GM23338 (cell line): ENCODE data around the gene CYYR1. TPM values are rescaled to one million over a fixed set of nuclear protein-coding genes. Genes with fewer than 3 reads are reported as not detected.

Source experiments
- ATAC-seq: fragments of 200-7000 bp; cut with Tn5 transposase; 3 replicates; pipeline ENCODE4 v1.9.1; 2020
- DNase-seq: peaks from one replicate; pipeline ENCODE4 v3.0.0-alpha.2; 2015; ENCODE audit warnings: low spot score
- H2AFZ ChIP-seq: fragments of 200-600 bp; sonication (generic); 2 replicates; pipeline ENCODE4 v1.8.0; 2016; ENCODE audit warnings: antibody characterized with exemption, mild to moderate bottlenecking, moderate library complexity
- H3F3A ChIP-seq: fragments of 200-600 bp; sonication (generic); replicated peaks from 2 replicates; pipeline ENCODE4 v1.8.0; 2017; ENCODE audit warnings: antibody characterized with exemption, mixed run types, low read depth
- H3K27ac ChIP-seq: fragments of 200-600 bp; sonication (generic); 2 replicates; pipeline ENCODE4 v1.6.1; 2016; ENCODE audit warnings: low read depth
- H3K27me3 ChIP-seq: fragments of 200-600 bp; sonication (generic); 2 replicates; pipeline ENCODE4 v1.8.0; 2016; ENCODE audit warnings: mild to moderate bottlenecking, mixed run types, moderate library complexity; ENCODE audit not compliant: insufficient read depth
- H3K36me3 ChIP-seq: fragments of 200-600 bp; sonication (generic); 2 replicates; pipeline ENCODE4 v1.8.0; 2016; ENCODE audit warnings: mild to moderate bottlenecking; ENCODE audit not compliant: insufficient read depth
- H3K4me1 ChIP-seq: fragments of 200-600 bp; sonication (generic); 2 replicates; pipeline ENCODE4 v1.8.0; 2016; ENCODE audit warnings: mild to moderate bottlenecking, moderate library complexity; ENCODE audit not compliant: insufficient read depth
- H3K4me2 ChIP-seq: fragments of 200-600 bp; sonication (generic); 2 replicates; pipeline ENCODE4 v1.7.1; 2017; ENCODE audit warnings: mixed run types
- H3K4me3 ChIP-seq: fragments of 200-600 bp; sonication (generic); 2 replicates; pipeline ENCODE4 v1.6.1; 2016; ENCODE audit warnings: mixed run types
- H3K79me2 ChIP-seq: fragments of 200-600 bp; sonication (generic); replicated peaks from 2 replicates; pipeline ENCODE4 v1.8.0; 2017; ENCODE audit warnings: mild to moderate bottlenecking; ENCODE audit not compliant: insufficient read depth
- H3K9me2 ChIP-seq: fragments of 200-600 bp; sonication (generic); 2 replicates; pipeline ENCODE4 v1.8.0; 2017; ENCODE audit not compliant: insufficient read depth
- H4K20me1 ChIP-seq: fragments of 200-600 bp; sonication (generic); replicated peaks from 2 replicates; pipeline ENCODE4 v1.8.0; 2017; ENCODE audit warnings: mild to moderate bottlenecking; ENCODE audit not compliant: insufficient read depth
- H3K27ac Mint-ChIP-seq: 2 replicates; pipeline ENCODE4 v1.8.0; 2020; ENCODE audit warnings: inconsistent platforms, mild to moderate bottlenecking, moderate library complexity, mixed read lengths
- H3K27me3 Mint-ChIP-seq: 3 replicates; pipeline ENCODE4 v1.8.0; 2022; ENCODE audit warnings: low read depth, mild to moderate bottlenecking, moderate library complexity, mixed read lengths, inconsistent platforms; ENCODE audit not compliant: insufficient read depth, poor library complexity
- H3K36me3 Mint-ChIP-seq: 3 replicates; pipeline ENCODE4 v1.8.0; 2021; ENCODE audit warnings: low read depth, mild to moderate bottlenecking, inconsistent platforms, moderate library complexity, mixed read lengths
- H3K4me1 Mint-ChIP-seq: 3 replicates; pipeline ENCODE4 v1.8.0; 2020; ENCODE audit warnings: mild to moderate bottlenecking, inconsistent platforms, mixed read lengths
- H3K4me3 Mint-ChIP-seq: 3 replicates; pipeline ENCODE4 v1.8.0; 2021; ENCODE audit warnings: moderate library complexity, mild to moderate bottlenecking, inconsistent platforms, mixed read lengths
- H3K9me3 Mint-ChIP-seq: 3 replicates; pipeline ENCODE4 v1.8.0; 2020; ENCODE audit warnings: moderate library complexity, mild to moderate bottlenecking, inconsistent platforms, mixed read lengths
- CTCF ChIP-seq, 2 experiments: fragments of 200-600 bp in 1 of 2; sonication (generic) in 1 of 2; conservative IDR thresholded peaks; 2 replicates each; pipeline versions ENCODE4 v1.5.1 to v1.6.1; 2016 to 2017; ENCODE audit warnings: antibody characterized with exemption in 2 of 2, low read depth in 2 of 2, mild to moderate bottlenecking in 2 of 2, moderate library complexity in 1 of 2
- EZH2 ChIP-seq: fragments of 200-600 bp; sonication (generic); IDR thresholded peaks from one replicate; pipeline ENCODE4 v1.8.0; 2017; ENCODE audit warnings: antibody characterized with exemption, mild to moderate bottlenecking, low read depth; ENCODE audit not compliant: unreplicated experiment
- JUNB ChIP-seq: IDR thresholded peaks from one replicate; pipeline ENCODE4 v1.6.1; 2016; ENCODE audit warnings: antibody characterized with exemption; ENCODE audit not compliant: unreplicated experiment
- POLR2AphosphoS5 ChIP-seq: IDR thresholded peaks from 2 replicates; pipeline ENCODE4 v1.6.1; 2016; ENCODE audit warnings: antibody characterized with exemption, low read depth
- REST ChIP-seq: IDR thresholded peaks from one replicate; pipeline ENCODE4 v1.6.1; 2018; ENCODE audit warnings: antibody characterized with exemption; ENCODE audit not compliant: unreplicated experiment
- STAT1 ChIP-seq: IDR thresholded peaks from one replicate; pipeline ENCODE4 v1.6.1; 2016; ENCODE audit warnings: antibody characterized with exemption; ENCODE audit not compliant: unreplicated experiment
- ZNF114 ChIP-seq: fragments of 250-450 bp; sonication (Bioruptor Pico); IDR thresholded peaks from 2 replicates; pipeline ENCODE4 v1.5.0; 2020; ENCODE audit warnings: mild to moderate bottlenecking, moderate library complexity
- ZNF331 ChIP-seq: fragments of 250-450 bp; sonication (Bioruptor Pico); IDR thresholded peaks from 2 replicates; pipeline ENCODE4 v1.5.0; 2020; ENCODE audit warnings: low read depth, mild to moderate bottlenecking, moderate library complexity
- ZNF462 ChIP-seq: fragments of 250-450 bp; sonication (Bioruptor Pico); IDR thresholded peaks from 2 replicates; pipeline ENCODE4 v1.5.0; 2020; ENCODE audit warnings: mild to moderate bottlenecking, moderate library complexity
- polyA plus RNA-seq: library from polyadenylated mRNA; unstranded; fragments of >200 nt; fragmentation: Nextera tagmentation; extraction: Ambion mirVana; gene quantifications from 2 replicates; pipeline ENCODE4 v1.2.1, GENCODE V29; 2016
- total RNA-seq: library from RNA; depleted of rRNA; stranded (reverse); fragments of >200 nt; shearing (Covaris generic); gene quantifications from 2 replicates; pipeline ENCODE4 v1.2.3, GENCODE V29; 2014

The CYYR1 gene
- total and polyA plus RNA-seq, 2 experiments from 2014 or later = 23.8 to 25.4 TPM

GRCh38 chr21:26487981-26488480 lies 85.1 kb downstream of the CYYR1 start (continued):
- TF ChIP-seq JUNB (no peak), ZNF331 (no peak), REST (no peak)

- Mint-ChIP-seq H3K27ac (peak overlapping the region; percentile 52; the same call in 1 of the 2 replicates), H3K9me3 (no peaks in the 10 kb centered on the region), H3K4me3 (no peak overlapping the region), H3K36me3 (peaks cover 21% of the 10 kb centered on the region), H3K4me1 (peaks cover 5% of the 10 kb centered on the region; the same call in 2 of the 3 replicates), H3K27me3 (no peaks in the 10 kb centered on the region)
- H3K9me2 ChIP-seq = no peaks in the 10 kb centered on the region
- no peak overlapping the region for H3K4me3 ChIP-seq
- peaks cover 4% of the 10 kb centered on the region; the same call in 1 of the 2 replicates for H3K36me3 ChIP-seq
- DNase-seq (no peak), ATAC-seq (no peak)
- no peak overlapping the region for H3K4me2 ChIP-seq
- H3K4me1 ChIP-seq = peaks cover under 1% of the 10 kb centered on the region; the same call in 1 of the 2 replicates
- no peaks in the 10 kb centered on the region for H4K20me1 ChIP-seq
- no peaks in the 10 kb centered on the region for H3K79me2 ChIP-seq
- H2AFZ ChIP-seq = no peak overlapping the region
- no peaks in the 10 kb centered on the region for H3F3A ChIP-seq
- no peak overlapping the region for H3K27ac ChIP-seq
- H3K27me3 ChIP-seq = no peaks in the 10 kb centered on the region
- TF ChIP-seq JUNB (no peak), ZNF331 (no peak), EZH2 (no peak), STAT1 (no peak), REST (no peak), ZNF114 (CRISPR knock-in tag) (no peak), ZNF462 (CRISPR knock-in tag) (no peak), CTCF (conservative IDR thresholded peaks at IDR 0.05; ENCODE audit: low read depth in 2 of 2) (no peak), POLR2AphosphoS5 (no peak)
These were observed 99.6 kb downstream of the CYYR1 start for GRCh38 chr21:26473471-26473870.
